ENCODE measurements around the gene EDA.

EDA gene

GRCh38 chrX:70054391-70054790 is 438.5 kb downstream of the EDA start:
- H3K4me3 ChIP-seq (ENCODE audit: low read depth, low read length) = no peak overlapping the region

GRCh38 chrX:70062076-70062475 is 446.2 kb downstream of the EDA start, which contains the start of gene OTUD6A:
Gene OTUD6A, plus strand, starts transcription at chrX:70062457. Its CDS starts 68 bp downstream, at chrX:70062525.
- H3K4me3 ChIP-seq (ENCODE audit: low read depth, low read length) = no peak within 1 kb of the TSS

GRCh38 chrX:70062961-70063550 is 447.1 kb downstream of the EDA start:
- no peak overlapping the region for H3K4me3 ChIP-seq (ENCODE audit: low read depth, low read length)

- no peak overlapping the region for H3K4me3 ChIP-seq (ENCODE audit: low read depth, low read length)
Measured at GRCh38 chrX:70066646-70067045, 450.7 kb downstream of the EDA start.

GRCh38 chrX:70079297-70079696 is 463.4 kb downstream of the EDA start:
- no peak overlapping the region for H3K4me3 ChIP-seq (ENCODE audit: low read depth, low read length)

- H3K4me3 ChIP-seq (ENCODE audit: low read depth, low read length) = no peak overlapping the region
Measured at GRCh38 chrX:70079870-70080269, 464.0 kb downstream of the EDA start.

- H3K4me3 ChIP-seq (ENCODE audit: low read depth, low read length) = no peak overlapping the region
Measured at GRCh38 chrX:70082723-70083122, 466.8 kb downstream of the EDA start.

GRCh38 chrX:70084592-70085240 is 468.8 kb downstream of the EDA start:
- no peak overlapping the region for H3K4me3 ChIP-seq (ENCODE audit: low read depth, low read length)

GRCh38 chrX:70087857-70088630 is 472.1 kb downstream of the EDA start:
- H3K4me3 ChIP-seq (ENCODE audit: low read depth, low read length) = no peak overlapping the region

GRCh38 chrX:70088751-70089150 is 472.8 kb downstream of the EDA start:
- no peak overlapping the region for H3K4me3 ChIP-seq (ENCODE audit: low read depth, low read length)

All from iPS-11a (cell line).